ENCODE measurements around the gene INF2.

GRCh38 chr14:104746071-104746545 is 56.7 kb downstream of the INF2 start:
- TF ChIP-seq CTCF (IDR thresholded peaks at IDR 0.05) (no peak), POLR2A (IDR thresholded peaks at IDR 0.05) (no peak)

Data from right lobe of liver (tissue), 4 donors.